Ovary (tissue), 9 donors: ENCODE data around the gene HIRIP3. TPM values are rescaled to one million over a fixed set of nuclear protein-coding genes. Genes with fewer than 3 reads are reported as not detected.
"Not testable (repeated sequence)": the region's sequence is repeated elsewhere in the genome, so short reads cannot be mapped to it uniquely, and the experiment has no call there.

Experiments
- DNase-seq, 5 donors: peaks; one replicate each; pipeline ENCODE4 v3.0.0-alpha.2; 2019 to 2020
- H3K27ac ChIP-seq, 2 donors: fragments of 200-600 bp; one replicate each; pipeline versions ENCODE4 v1.5.1 to v1.8.0; 2019 to 2022
- H3K27me3 ChIP-seq: fragments of 200-600 bp; one replicate; pipeline ENCODE4 v1.8.0; 2022
- H3K36me3 ChIP-seq: fragments of 200-600 bp; sonication (generic); one replicate; pipeline ENCODE4 v1.5.1; 2019
- H3K4me1 ChIP-seq: one replicate; pipeline ENCODE4 v1.8.1; 2013; ENCODE audit warnings: mild to moderate bottlenecking, moderate library complexity; ENCODE audit not compliant: insufficient read depth
- H3K4me3 ChIP-seq: fragments of 200-600 bp; sonication (generic); one replicate; pipeline ENCODE4 v1.5.1; 2017
- H3K9me3 ChIP-seq, 2 donors: fragments of 200-600 bp in 1 of 2; sonication (generic) in 1 of 2; one replicate each; pipeline versions ENCODE4 v1.5.1 to v1.8.1; 2013 to 2019; ENCODE audit warnings: mild to moderate bottlenecking in 1 of 2, moderate library complexity in 1 of 2
- EP300 ChIP-seq: sonication (generic); formaldehyde crosslinking; IDR thresholded peaks from one replicate; pipeline ENCODE4 v1.6.1; 2017; ENCODE audit warnings: antibody characterized with exemption
- POLR2A ChIP-seq: fragments of 450-650 bp; IDR thresholded peaks from one replicate; pipeline ENCODE4 v1.6.1; 2017; ENCODE audit warnings: antibody characterized with exemption, mild to moderate bottlenecking, moderate library complexity
- WGBS, 3 donors: extraction: QIAGEN DNeasy Blood & Tissue Kit in 1 of 3; methylation state at CpG; one replicate each; pipeline versions ENCODE4 v1.1.5 to v1.1.7; 2013 to 2017; 5-methylcytosine and 5-hydroxymethylcytosine counted together
- intact Hi-C, 4 donors: fragments of 100-400 bp; cut with DNase I; formaldehyde crosslinking; loops; one replicate each; pipeline versions ENCODE4 v1.11.0 to v1.15.1; 2022 to 2023
- polyA plus RNA-seq, 2 donors: library from polyadenylated mRNA; stranded (reverse); fragments of 200-250 nt in 1 of 2; fragments of 350-450 nt in 1 of 2; fragmentation: Illumina TruSeq in 1 of 2; extraction: RNeasy Lipid Tissue Mini Kit (QIAGEN cat#74804) in 1 of 2; gene quantifications; one replicate each; pipeline ENCODE4 v1.2.3, GENCODE V29; 2013 to 2014
- total RNA-seq, 7 donors: library from RNA; depleted of rRNA in 2 of 7; stranded (reverse); fragments of >200 nt in 2 of 7; fragmentation: NEBNext Ultra II Directional in 3 of 7; extraction: Animal tissue kit (Norgen Biotek cat#: 25700) in 3 of 7; gene quantifications; one replicate each; pipeline versions ENCODE4 v1.1.0 to v1.2.4, GENCODE V29; 2016 to 2023
- TF ChIP-seq, protein P1 (sequence below), 3 donors: fragments of 450-650 bp in 2 of 3; fragments of 200-600 bp in 1 of 3; IDR thresholded peaks; one replicate each; pipeline versions ENCODE4 v1.5.1 to v1.8.0; 2016 to 2022; ENCODE audit warnings: antibody characterized with exemption in 3 of 3, mild to moderate bottlenecking in 1 of 3
- donor health status: DM: no; HTN: no; CAD: no; lungs with moderate emphysema.
- donor health status: DM: no; HTN: no; CAD: no.
- donor health status: Bipolar disorder and iron deficiency.
- donor health status: DM: yes; HTN: yes; CAD: no.
- donor health status: DM: no; HTN: no; CAD: no.
- donor health status: DM: yes; HTN: yes; CAD: no.

The HIRIP3 gene
- total and polyA plus RNA-seq, 9 donors, result 11.8 to 22.7 (median 17.1) TPM

DNA sequence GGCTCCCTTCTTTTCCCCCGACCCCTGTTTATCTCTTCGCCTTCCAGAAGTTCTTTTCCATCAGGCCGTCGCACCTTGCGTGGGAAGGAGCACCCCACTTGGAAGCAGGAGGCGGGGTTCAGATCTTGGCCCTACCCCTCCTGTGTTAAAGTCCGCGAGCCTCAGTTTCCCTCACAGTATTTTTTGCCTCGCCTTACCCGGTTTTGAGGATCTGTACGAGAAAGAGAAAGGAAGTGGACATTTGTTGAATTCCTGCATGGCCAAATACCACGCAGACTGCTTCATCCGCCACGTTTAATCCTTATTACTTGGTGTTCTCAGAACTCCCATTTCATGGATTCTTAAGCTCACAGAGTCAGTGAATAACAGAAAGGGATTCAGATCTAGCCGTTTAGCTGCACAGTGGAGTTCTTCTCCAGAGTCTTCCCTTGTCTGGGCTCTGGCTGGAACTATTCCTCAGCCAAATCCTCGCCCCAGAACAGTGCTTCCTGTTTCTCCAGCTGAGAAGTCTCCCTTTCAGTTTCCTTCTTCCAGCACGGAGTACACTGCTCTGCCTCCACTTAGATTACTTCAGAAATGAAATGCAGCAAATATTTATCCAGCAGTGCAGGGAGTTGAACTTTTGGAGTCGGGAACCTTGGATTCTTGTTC, 32.9 kb downstream of the HIRIP3 start:
- intact Hi-C loops, result no loop called here
- TF ChIP-seq POLR2A, result no peak
- no peak for TF ChIP-seq EP300
- TF ChIP-seq, protein P1, sequence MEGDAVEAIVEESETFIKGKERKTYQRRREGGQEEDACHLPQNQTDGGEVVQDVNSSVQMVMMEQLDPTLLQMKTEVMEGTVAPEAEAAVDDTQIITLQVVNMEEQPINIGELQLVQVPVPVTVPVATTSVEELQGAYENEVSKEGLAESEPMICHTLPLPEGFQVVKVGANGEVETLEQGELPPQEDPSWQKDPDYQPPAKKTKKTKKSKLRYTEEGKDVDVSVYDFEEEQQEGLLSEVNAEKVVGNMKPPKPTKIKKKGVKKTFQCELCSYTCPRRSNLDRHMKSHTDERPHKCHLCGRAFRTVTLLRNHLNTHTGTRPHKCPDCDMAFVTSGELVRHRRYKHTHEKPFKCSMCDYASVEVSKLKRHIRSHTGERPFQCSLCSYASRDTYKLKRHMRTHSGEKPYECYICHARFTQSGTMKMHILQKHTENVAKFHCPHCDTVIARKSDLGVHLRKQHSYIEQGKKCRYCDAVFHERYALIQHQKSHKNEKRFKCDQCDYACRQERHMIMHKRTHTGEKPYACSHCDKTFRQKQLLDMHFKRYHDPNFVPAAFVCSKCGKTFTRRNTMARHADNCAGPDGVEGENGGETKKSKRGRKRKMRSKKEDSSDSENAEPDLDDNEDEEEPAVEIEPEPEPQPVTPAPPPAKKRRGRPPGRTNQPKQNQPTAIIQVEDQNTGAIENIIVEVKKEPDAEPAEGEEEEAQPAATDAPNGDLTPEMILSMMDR (IDR thresholded peaks at IDR 0.05), result no peak
- no peaks in the 10 kb centered on the region for H3K36me3 ChIP-seq
- no peaks in the 10 kb centered on the region for H3K9me3 ChIP-seq
- peak overlapping the region; percentile 75 to 84 for H3K27ac ChIP-seq
- peaks cover 4% of the 10 kb centered on the region for H3K4me1 ChIP-seq
- peak in 1 of 5 donors; percentile 27 for DNase-seq
- peak overlapping the region; percentile 68 for H3K4me3 ChIP-seq
- no peaks in the 10 kb centered on the region for H3K27me3 ChIP-seq
- WGBS, 3 donors, result 1 to 2% (median 1%) methylated on average over 18 of the region's 18 CpGs

DNA sequence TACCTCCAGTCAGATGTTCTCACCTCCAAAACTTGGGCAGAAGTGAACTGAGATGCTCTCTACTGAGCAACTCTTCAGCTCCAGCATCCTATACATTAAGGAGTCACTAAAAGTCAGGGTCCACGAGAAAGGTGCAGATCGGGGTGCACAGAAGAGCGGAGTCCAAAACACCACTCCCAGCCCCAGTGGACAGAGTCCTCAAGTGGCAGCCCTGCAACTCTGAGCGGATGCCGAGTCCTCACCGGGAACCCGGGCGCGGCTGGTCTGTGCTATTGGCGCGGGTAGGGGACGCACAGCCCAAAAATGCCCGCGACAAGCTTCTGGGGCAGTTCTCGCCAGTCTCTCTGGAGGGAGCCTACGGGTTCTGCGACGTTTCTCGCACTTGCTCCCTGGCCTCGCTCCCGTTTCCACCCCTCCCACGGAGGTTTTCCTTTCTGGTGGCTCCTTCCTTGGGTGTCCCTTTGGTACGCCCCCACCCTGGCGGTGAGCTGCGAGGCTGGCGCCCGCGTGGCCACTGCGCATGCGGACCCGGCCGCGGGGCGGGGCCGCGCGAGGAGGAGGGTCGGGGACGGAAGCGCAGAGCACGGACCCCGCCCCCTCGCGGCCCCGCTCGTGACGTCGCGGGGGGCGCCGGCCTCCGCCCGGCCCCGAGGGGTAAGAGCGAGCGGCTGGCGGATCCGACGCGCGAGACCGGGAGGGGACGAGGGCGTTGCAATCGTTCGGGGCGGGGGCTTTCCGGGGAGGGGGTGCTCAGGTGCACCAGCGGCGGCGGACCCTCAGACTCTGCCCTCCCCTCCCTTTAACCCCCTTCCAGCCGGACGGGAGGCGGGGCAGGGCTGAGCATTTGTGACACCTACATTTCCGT, 33.7 kb downstream of the HIRIP3 start, which contains the start of gene TMEM219:
Gene TMEM219, plus strand, starts transcription at position 601 of the 865 bp plus-strand sequence. CDS start 1,065 bp downstream, outside the sequence.
- Histone ChIP-seq H3K4me3 (peak within 1 kb of the TSS; percentile 68), H3K9me3 (no peaks in the 10 kb centered on the region), H3K36me3 (no peaks in the 10 kb centered on the region), H3K4me1 (peaks cover 3% of the 10 kb centered on the region), H3K27ac (peak within 1 kb of the TSS; percentile 75 to 84), H3K27me3 (no peaks in the 10 kb centered on the region)
- peak; percentile 59 for TF ChIP-seq POLR2A
- TF ChIP-seq, protein P1 (IDR thresholded peaks at IDR 0.05), result peak; percentile 28 to 94 (median 84)
- no peak for TF ChIP-seq EP300
- peak; percentile 89 to 96 (median 91) for DNase-seq
- intact Hi-C loops, result loop anchor here in 1 of 4 donors (2.0 kb wide), 1 partner anchor 35 kb away; the partner anchor contains the start of gene KCTD13
- 0% methylated on average over 52 to 75 of the region's 75 CpGs for WGBS, 3 donors

- H3K27ac ChIP-seq, result peak overlapping the region in 1 of 2 donors; percentile 75
- no peaks in the 10 kb centered on the region for H3K9me3 ChIP-seq
- H3K36me3 ChIP-seq, result no peaks in the 10 kb centered on the region
- peaks cover 3% of the 10 kb centered on the region for H3K4me1 ChIP-seq
- peak overlapping the region; percentile 68 for H3K4me3 ChIP-seq
- WGBS, 3 donors, result 50 to 55% (median 52%) methylated on average over 10 of the region's 10 CpGs
- TF ChIP-seq, protein P1 (IDR thresholded peaks at IDR 0.05), result no peak
- H3K27me3 ChIP-seq, result no peaks in the 10 kb centered on the region
- intact Hi-C loops, result loop anchor here in 1 of 4 donors (2.0 kb wide), 1 partner anchor 34 kb away; the partner anchor contains the start of gene KCTD13
- DNase-seq, result no peak
Observed at GRCh38 chr16:29961127-29961478, 34.3 kb downstream of the HIRIP3 start.

- not testable (repeated sequence) for DNase-seq, H3K27ac ChIP-seq, H3K9me3 ChIP-seq, H3K27me3 ChIP-seq, H3K36me3 ChIP-seq, H3K4me3 ChIP-seq, H3K4me1 ChIP-seq
- intact Hi-C loops, result loop anchor here in 1 of 4 donors (2.0 kb wide), 1 partner anchor 33 kb away; the partner anchor contains the start of gene KCTD13
- 91 to 96% (median 92%) methylated on average over 4 of the region's 4 CpGs for WGBS, 3 donors
Observed at GRCh38 chr16:29959821-29960220, 35.6 kb downstream of the HIRIP3 start.
